H1 (cell line): ENCODE data around the gene RNF146. TPM values are rescaled to one million over a fixed set of nuclear protein-coding genes. Genes with fewer than 3 reads are reported as not detected.

Experiments used
- CTCF ChIA-PET: fragments of 300-600 bp; sonication (Branson Sonifier 250); formaldehyde crosslinking; loops from one replicate; lab custom pipeline; 2021; ENCODE audit not compliant: partially characterized antibody; lab: Charles Lee
- POLR2A ChIA-PET: fragments of 300-600 bp; sonication (Branson Sonifier 250); formaldehyde crosslinking; loops from one replicate; lab custom pipeline; 2021; ENCODE audit warnings: inconsistent platforms; ENCODE audit not compliant: partially characterized antibody; lab: Charles Lee
- DNase-seq, 2 experiments: peaks; one replicate each; pipeline versions ENCODE4 v3.0.0 to v3.0.0-alpha.2; 2010 to 2022; ENCODE audit warnings: low spot score in 2 of 2, low read depth in 1 of 2, mixed read lengths in 1 of 2
- FAIRE-seq: peaks from 2 replicates; lab custom pipeline; 2011; peaks lifted over from hg19 to GRCh38; lab: Jason Lieb, UNC
- H2AFZ ChIP-seq: 2 replicates; pipeline ENCODE4 v1.8.1; 2012; ENCODE audit warnings: low read length, inconsistent platforms
- H2AK5ac ChIP-seq: 2 replicates; pipeline ENCODE4 v1.6.1; 2013; ENCODE audit warnings: low read depth, low read length
- H2BK120ac ChIP-seq: replicated peaks from 2 replicates; pipeline ENCODE3; 2013; ENCODE audit warnings: low read depth, low read length, inconsistent platforms
- H2BK12ac ChIP-seq: 2 replicates; pipeline ENCODE4 v1.6.1; 2013; ENCODE audit warnings: low read depth, low read length
- H2BK15ac ChIP-seq: 2 replicates; pipeline ENCODE4 v1.6.1; 2013; ENCODE audit warnings: low read length
- H2BK20ac ChIP-seq: 2 replicates; pipeline ENCODE4 v1.6.1; 2013; ENCODE audit warnings: low read length
- H2BK5ac ChIP-seq: 2 replicates; pipeline ENCODE4 v1.6.1; 2013; ENCODE audit warnings: low read depth, low read length
- H3K14ac ChIP-seq: 2 replicates; pipeline ENCODE4 v1.6.1; 2013; ENCODE audit warnings: inconsistent platforms; ENCODE audit not compliant: insufficient read length
- H3K18ac ChIP-seq: 2 replicates; pipeline ENCODE4 v1.6.1; 2013; ENCODE audit warnings: low read length; ENCODE audit errors: extremely low read depth
- H3K23ac ChIP-seq: 2 replicates; pipeline ENCODE4 v1.6.1; 2013; ENCODE audit warnings: inconsistent platforms; ENCODE audit not compliant: insufficient read length
- H3K23me2 ChIP-seq: 2 replicates; pipeline ENCODE4 v1.6.1; 2013; ENCODE audit warnings: low read depth, low read length
- H3K27ac ChIP-seq: 2 replicates; pipeline ENCODE4 v1.6.1; 2011; ENCODE audit warnings: low read depth, low read length, inconsistent platforms
- H3K27me3 ChIP-seq, 4 experiments: replicated peaks in 1 of 4; 1 replicate in 1 of 4; 2 replicates in 3 of 4; pipeline versions ENCODE4 v1.6.1 to v1.8.1; 2011 to 2013; ENCODE audit warnings: low read length in 3 of 4, mild to moderate bottlenecking in 3 of 4, inconsistent platforms in 2 of 4, mixed read lengths in 2 of 4, moderate library complexity in 1 of 4; ENCODE audit not compliant: control insufficient read depth in 3 of 4, insufficient read depth in 3 of 4; ENCODE audit errors: extremely low read depth in 1 of 4
- H3K36me3 ChIP-seq, 4 experiments: 2 replicates each; pipeline versions ENCODE4 v1.6.1 to v1.8.1; 2011 to 2013; ENCODE audit warnings: mild to moderate bottlenecking in 4 of 4, low read length in 3 of 4, moderate library complexity in 2 of 4, control low read depth in 1 of 4, inconsistent platforms in 1 of 4; ENCODE audit not compliant: insufficient read depth in 4 of 4, control insufficient read depth in 2 of 4
- H3K4ac ChIP-seq: replicated peaks from 2 replicates; pipeline ENCODE3; 2013; ENCODE audit warnings: low read length, low read depth, mixed read lengths, inconsistent platforms; ENCODE audit not compliant: insufficient read length
- H3K4me1 ChIP-seq, 4 experiments: replicated peaks in 1 of 4; 1 replicate in 1 of 4; 2 replicates in 3 of 4; pipeline versions ENCODE4 v1.6.1 to v1.8.1; 2011 to 2013; ENCODE audit warnings: low read length in 3 of 4, inconsistent platforms in 2 of 4, mixed read lengths in 1 of 4; ENCODE audit not compliant: insufficient read depth in 4 of 4, control insufficient read depth in 3 of 4
- H3K4me2 ChIP-seq, 2 experiments: 2 replicates each; pipeline versions ENCODE4 v1.6.1 to v1.8.1; 2011 to 2013; ENCODE audit warnings: low read depth in 2 of 2, low read length in 2 of 2, control low read depth in 1 of 2, inconsistent platforms in 1 of 2, mild to moderate bottlenecking in 1 of 2; ENCODE audit not compliant: insufficient read depth in 1 of 2
- H3K4me3 ChIP-seq, 4 experiments: fragments of 200-600, 300-600 bp in 1 of 4; sonication (generic), shearing (Covaris generic), sonication (Bioruptor Twin) in 1 of 4; 2 replicates each; pipeline versions ENCODE4 v1.5.1 to v1.8.1; 2011 to 2016; ENCODE audit warnings: low read length in 4 of 4, low read depth in 3 of 4, control low read depth in 2 of 4, inconsistent platforms in 2 of 4, mild to moderate bottlenecking in 2 of 4, mixed read lengths in 1 of 4, moderate library complexity in 1 of 4; ENCODE audit not compliant: insufficient read depth in 2 of 4; ENCODE audit errors: extremely low read depth in 1 of 4
- H3K56ac ChIP-seq: replicated peaks from 2 replicates; pipeline ENCODE3; 2013; ENCODE audit warnings: low read depth, mild to moderate bottlenecking, mixed read lengths, low read length, inconsistent platforms; ENCODE audit not compliant: insufficient read length
- H3K79me1 ChIP-seq: 2 replicates; pipeline ENCODE4 v1.6.1; 2013; ENCODE audit warnings: low read depth, low read length, control low read depth
- H3K79me2 ChIP-seq, 2 experiments: 2 replicates each; pipeline versions ENCODE4 v1.6.1 to v1.8.1; 2012 to 2013; ENCODE audit warnings: low read length in 2 of 2, mild to moderate bottlenecking in 2 of 2, inconsistent platforms in 1 of 2; ENCODE audit not compliant: insufficient read depth in 2 of 2, control insufficient read depth in 1 of 2
- H3K9ac ChIP-seq, 4 experiments: replicated peaks in 1 of 4; 1 replicate in 1 of 4; 2 replicates in 3 of 4; pipeline versions ENCODE4 v1.6.1 to v1.8.1; 2011 to 2013; ENCODE audit warnings: low read depth in 3 of 4, low read length in 3 of 4, control low read depth in 2 of 4, mild to moderate bottlenecking in 2 of 4, moderate library complexity in 2 of 4, inconsistent platforms in 1 of 4; ENCODE audit errors: extremely low read depth in 1 of 4
- H3K9me3 ChIP-seq, 2 experiments: 2 replicates each; pipeline versions ENCODE4 v1.6.1 to v1.8.1; 2012 to 2013; ENCODE audit warnings: mild to moderate bottlenecking in 2 of 2, moderate library complexity in 2 of 2, control low read depth in 1 of 2, inconsistent platforms in 1 of 2, low read depth in 1 of 2, low read length in 1 of 2, mixed read lengths in 1 of 2; ENCODE audit not compliant: insufficient read depth in 2 of 2
- H4K20me1 ChIP-seq, 2 experiments: replicated peaks in 1 of 2; 2 replicates each; pipeline versions ENCODE3 to v1.8.1; 2011 to 2013; ENCODE audit warnings: inconsistent platforms in 2 of 2, low read length in 2 of 2, mild to moderate bottlenecking in 1 of 2; ENCODE audit not compliant: insufficient read depth in 2 of 2, control insufficient read depth in 1 of 2
- H4K5ac ChIP-seq: 2 replicates; pipeline ENCODE4 v1.6.1; 2013; ENCODE audit warnings: low read length, low read depth, mixed read lengths, inconsistent platforms; ENCODE audit not compliant: insufficient read length
- H4K8ac ChIP-seq: 2 replicates; pipeline ENCODE4 v1.8.0; 2013; ENCODE audit warnings: mild to moderate bottlenecking, moderate library complexity, low read length, inconsistent platforms; ENCODE audit not compliant: insufficient read depth; ENCODE audit errors: extremely low read depth
- H4K91ac ChIP-seq: replicated peaks from 2 replicates; pipeline ENCODE3; 2013; ENCODE audit warnings: low read length, mixed read lengths, inconsistent platforms; ENCODE audit not compliant: insufficient read length
- EGR1 ChIP-seq: IDR thresholded peaks from 2 replicates; pipeline ENCODE4 v1.6.1; 2011; ENCODE audit warnings: low read depth, low read length, borderline replicate concordance
- JUND ChIP-seq: IDR thresholded peaks from 2 replicates; pipeline ENCODE4 v1.6.1; 2011; ENCODE audit warnings: mild to moderate bottlenecking, improper control_type of control experiment, low read length
- NANOG ChIP-seq: IDR thresholded peaks from 2 replicates; pipeline ENCODE4 v1.6.1; 2011; ENCODE audit warnings: low read length, low read depth, mild to moderate bottlenecking, inconsistent platforms; ENCODE audit not compliant: insufficient read depth, poor library complexity, severe bottlenecking
- SRF ChIP-seq: IDR thresholded peaks from 2 replicates; pipeline ENCODE4 v1.6.1; 2011; ENCODE audit warnings: mild to moderate bottlenecking, low read depth, low read length, moderate library complexity
- TEAD4 ChIP-seq: IDR thresholded peaks from 2 replicates; pipeline ENCODE4 v1.6.1; 2012; ENCODE audit warnings: low read depth, low read length, inconsistent platforms, mixed read lengths
- WGBS, 2 experiments: shearing (Covaris generic) in 1 of 2; methylation state at CpG; one replicate each; pipeline versions ENCODE4 v1.1.6 to v1.1.7; 2013 to 2015; ENCODE audit warnings: low lambda C conversion rate in 2 of 2, mixed read lengths in 2 of 2, inconsistent platforms in 1 of 2, low coverage in 1 of 2, missing lambda C conversion rate in 1 of 2; ENCODE audit not compliant: insufficient replicate concordance in 2 of 2, insufficient coverage in 1 of 2, insufficient read length in 1 of 2; ENCODE audit errors: extremely low coverage in 1 of 2, missing lambda C conversion rate in 1 of 2; 5-methylcytosine and 5-hydroxymethylcytosine counted together
- polyA plus RNA-seq, 7 experiments: library from polyadenylated mRNA; depleted of rRNA in 3 of 7; stranded (reverse) in 5 of 7; unstranded in 2 of 7; fragments of >200 nt in 5 of 7; fragments of 200-250 nt in 2 of 7; gene quantifications; 1 replicate in 5 of 7; 2 replicates in 1 of 7; 4 replicates in 1 of 7; pipeline versions ENCODE4 v1.2.1 to v1.2.3, GENCODE V29; 2011 to 2013; ENCODE audit warnings: missing spikeins in 2 of 7, mixed read lengths in 2 of 7
- total RNA-seq: library from RNA; stranded (reverse); fragmentation: NEBNext Ultra II Directional; extraction: Animal tissue kit (Norgen Biotek cat#: 25700); gene quantifications from 2 replicates; pipeline ENCODE4 v1.2.1, GENCODE V29; 2021
- TF ChIP-seq, protein P1 (sequence below): IDR thresholded peaks from 2 replicates; pipeline ENCODE4 v1.6.1; 2011; ENCODE audit warnings: low read depth, mild to moderate bottlenecking, low read length; ENCODE audit not compliant: insufficient read depth

Gene RNF146
- total and polyA plus RNA-seq, 2 of the 8 experiments (the other 6 are each of a cell fraction or from before 2014, with no cell fraction given), result 16.1 to 30.8 TPM

DNA sequence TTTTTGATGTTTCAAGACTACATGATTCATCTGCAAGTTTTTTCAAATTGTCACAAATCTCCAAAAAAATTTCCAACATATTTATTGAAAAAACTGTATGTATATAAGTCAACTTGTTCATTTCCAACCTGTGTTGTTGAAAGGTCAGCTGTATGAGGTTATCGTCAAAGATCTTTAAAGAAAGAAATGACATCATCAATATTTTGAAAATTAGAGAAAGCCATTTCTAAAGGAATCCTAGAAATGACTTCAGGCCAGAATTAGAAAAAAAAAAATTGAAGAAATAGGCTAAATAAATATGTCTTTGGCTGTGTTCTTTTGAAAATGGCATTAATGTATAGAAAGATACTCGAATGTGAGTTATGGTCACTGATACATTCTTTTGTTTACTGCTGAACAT lies 6.8 kb downstream of the RNF146 start:
- peaks cover 7% of the 10 kb centered on the region for H3K79me1 ChIP-seq
- no peak overlapping the region for H2BK120ac ChIP-seq
- H3K4me2 ChIP-seq, result no peak overlapping the region
- no peak for TF ChIP-seq TEAD4
- no peak for TF ChIP-seq SRF
- TF ChIP-seq, protein P1, sequence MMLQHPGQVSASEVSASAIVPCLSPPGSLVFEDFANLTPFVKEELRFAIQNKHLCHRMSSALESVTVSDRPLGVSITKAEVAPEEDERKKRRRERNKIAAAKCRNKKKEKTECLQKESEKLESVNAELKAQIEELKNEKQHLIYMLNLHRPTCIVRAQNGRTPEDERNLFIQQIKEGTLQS, result no peak
- TF ChIP-seq NANOG, result no peak
- TF ChIP-seq EGR1, result no peak
- no peak for TF ChIP-seq JUND
- H4K20me1 ChIP-seq, result peaks cover 9 to 21% of the 10 kb centered on the region in 2 experiments
- no peak overlapping the region for H3K9ac ChIP-seq
- FAIRE-seq (no peak), DNase-seq (no peak)
- no peaks in the 10 kb centered on the region for H3K9me3 ChIP-seq
- POLR2A ChIA-PET, result no interaction called here
- H2AK5ac ChIP-seq, result no peak overlapping the region
- no peak overlapping the region for H2BK12ac ChIP-seq
- no peak overlapping the region for H3K4ac ChIP-seq
- H3K56ac ChIP-seq, result no peak overlapping the region
- no peak overlapping the region for H4K91ac ChIP-seq
- H3K36me3 ChIP-seq, result no peaks in the 10 kb centered on the region; a peak in 1 of 8 replicates
- WGBS, 2 experiments, result 92% methylated on average over 2 of the region's 2 CpGs; no CpG with 5 or more reads in 1 of the 2 experiments
- H2AFZ ChIP-seq, result no peak overlapping the region
- no peak overlapping the region for H2BK5ac ChIP-seq
- H3K23me2 ChIP-seq, result no peaks in the 10 kb centered on the region
- H2BK20ac ChIP-seq, result no peak overlapping the region
- no peak overlapping the region for H3K27ac ChIP-seq
- no peak overlapping the region for H4K8ac ChIP-seq
- H3K14ac ChIP-seq, result no peak overlapping the region
- no peaks in the 10 kb centered on the region for H3K27me3 ChIP-seq
- H3K18ac ChIP-seq, result no peak overlapping the region
- no peak overlapping the region for H3K23ac ChIP-seq
- H3K79me2 ChIP-seq, result peaks cover 7 to 100% of the 10 kb centered on the region in 2 experiments; a peak in 3 of 4 replicates
- CTCF ChIA-PET, result interaction anchor here (1.0 kb wide), 1 partner anchor 87 kb away, joined by 3 read pairs; no protein-coding TSS in a partner anchor
- H4K5ac ChIP-seq, result no peak overlapping the region
- H3K4me3 ChIP-seq, result no peak overlapping the region
- H2BK15ac ChIP-seq, result no peak overlapping the region
- H3K4me1 ChIP-seq, result no peaks in the 10 kb centered on the region; a peak in 1 of 7 replicates
